Measurements from ENCODE around the gene SVOPL. TPM values are rescaled to one million over a fixed set of nuclear protein-coding genes. Genes with fewer than 3 reads are reported as not detected.

The SVOPL gene
- total RNA-seq, 4 donors from 2014 or later = 4.1 to 4.6 TPM; not detected in 2

DNA sequence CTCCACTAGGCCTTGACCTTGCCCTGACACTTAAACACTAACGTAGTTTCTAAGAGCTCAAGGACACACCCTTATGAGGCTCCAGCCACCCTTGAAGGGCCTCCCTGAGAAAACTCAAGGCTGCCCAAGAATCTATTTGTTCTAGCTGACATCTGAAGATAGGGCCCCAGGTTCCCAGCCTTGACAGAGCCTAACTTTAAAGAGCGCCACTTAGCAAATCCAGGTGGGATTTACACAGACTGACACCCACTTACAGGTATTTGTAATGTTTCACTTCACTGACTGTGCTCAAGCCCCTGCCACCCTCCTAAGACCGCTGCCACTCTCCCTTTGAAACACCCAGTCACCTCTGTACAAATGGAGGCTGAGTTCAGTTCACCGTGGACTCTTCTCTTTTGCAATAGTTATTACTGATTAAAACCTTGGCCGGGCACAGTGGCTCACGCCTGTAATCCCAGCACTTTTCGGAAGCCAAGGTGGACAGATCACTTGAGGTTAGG is 90.4 kb downstream of the SVOPL start:
- no peaks in the 10 kb centered on the region for H3K9me3 ChIP-seq
- in situ Hi-C loops (cut with MboI; ENCODE audit: low pct_ligation_motif_present in 1 of 4, low pct_unique_long_range_greater_than_20kb in 1 of 4, low sequenced_read_pairs in 3 of 4) = no loop called here

GRCh38 chr7:138608275-138608674 is 92.9 kb downstream of the SVOPL start:
- 28 to 61% methylated on average over 9 to 12 of the region's 12 CpGs for WGBS, 2 donors (ENCODE audit: low coverage in 1 of 2)
- H3K36me3 ChIP-seq = no peaks in the 10 kb centered on the region
- no peak for TF ChIP-seq POLR2A (IDR thresholded peaks at IDR 0.05)
- no peak for TF ChIP-seq POLR2AphosphoS5 (IDR thresholded peaks at IDR 0.05)
- TF ChIP-seq, protein P1, sequence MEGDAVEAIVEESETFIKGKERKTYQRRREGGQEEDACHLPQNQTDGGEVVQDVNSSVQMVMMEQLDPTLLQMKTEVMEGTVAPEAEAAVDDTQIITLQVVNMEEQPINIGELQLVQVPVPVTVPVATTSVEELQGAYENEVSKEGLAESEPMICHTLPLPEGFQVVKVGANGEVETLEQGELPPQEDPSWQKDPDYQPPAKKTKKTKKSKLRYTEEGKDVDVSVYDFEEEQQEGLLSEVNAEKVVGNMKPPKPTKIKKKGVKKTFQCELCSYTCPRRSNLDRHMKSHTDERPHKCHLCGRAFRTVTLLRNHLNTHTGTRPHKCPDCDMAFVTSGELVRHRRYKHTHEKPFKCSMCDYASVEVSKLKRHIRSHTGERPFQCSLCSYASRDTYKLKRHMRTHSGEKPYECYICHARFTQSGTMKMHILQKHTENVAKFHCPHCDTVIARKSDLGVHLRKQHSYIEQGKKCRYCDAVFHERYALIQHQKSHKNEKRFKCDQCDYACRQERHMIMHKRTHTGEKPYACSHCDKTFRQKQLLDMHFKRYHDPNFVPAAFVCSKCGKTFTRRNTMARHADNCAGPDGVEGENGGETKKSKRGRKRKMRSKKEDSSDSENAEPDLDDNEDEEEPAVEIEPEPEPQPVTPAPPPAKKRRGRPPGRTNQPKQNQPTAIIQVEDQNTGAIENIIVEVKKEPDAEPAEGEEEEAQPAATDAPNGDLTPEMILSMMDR (IDR thresholded peaks at IDR 0.05) = no peak
- TF ChIP-seq EP300 (IDR thresholded peaks at IDR 0.05; ENCODE audit: low read depth) = no peak
- in situ Hi-C loops (cut with MboI; ENCODE audit: low pct_ligation_motif_present in 1 of 4, low pct_unique_long_range_greater_than_20kb in 1 of 4, low sequenced_read_pairs in 3 of 4) = no loop called here
- no peaks in the 10 kb centered on the region for H3K27me3 ChIP-seq
- H3K9me3 ChIP-seq = no peaks in the 10 kb centered on the region
- intact Hi-C loops (cut with DNase I; ENCODE audit: low total_unique reads) = no loop called here
- H3K4me3 ChIP-seq = no peak overlapping the region
- peaks cover 0 to 3% (median 0%) of the 10 kb centered on the region in 4 donors for H3K4me1 ChIP-seq
- no peak overlapping the region for H3K27ac ChIP-seq
- no peak for DNase-seq

More for the DNA sequence above, 90.4 kb downstream of the SVOPL start:
- H3K36me3 ChIP-seq = no peaks in the 10 kb centered on the region
- no peak overlapping the region for H3K27ac ChIP-seq
- no peaks in the 10 kb centered on the region for H3K27me3 ChIP-seq
- peaks cover 0 to 3% (median 0%) of the 10 kb centered on the region in 4 donors for H3K4me1 ChIP-seq
- intact Hi-C loops (cut with DNase I; ENCODE audit: low total_unique reads) = no loop called here
- no peak overlapping the region for H3K4me3 ChIP-seq
- TF ChIP-seq POLR2AphosphoS5 (IDR thresholded peaks at IDR 0.05) = no peak
- TF ChIP-seq, protein P1 (IDR thresholded peaks at IDR 0.05) = no peak
- no peak for TF ChIP-seq POLR2A (IDR thresholded peaks at IDR 0.05)
- TF ChIP-seq EP300 (IDR thresholded peaks at IDR 0.05; ENCODE audit: low read depth) = no peak
- 80 to 83% methylated on average over 2 to 7 of the region's 7 CpGs for WGBS, 2 donors (ENCODE audit: low coverage in 1 of 2)
- no peak for DNase-seq

DNA sequence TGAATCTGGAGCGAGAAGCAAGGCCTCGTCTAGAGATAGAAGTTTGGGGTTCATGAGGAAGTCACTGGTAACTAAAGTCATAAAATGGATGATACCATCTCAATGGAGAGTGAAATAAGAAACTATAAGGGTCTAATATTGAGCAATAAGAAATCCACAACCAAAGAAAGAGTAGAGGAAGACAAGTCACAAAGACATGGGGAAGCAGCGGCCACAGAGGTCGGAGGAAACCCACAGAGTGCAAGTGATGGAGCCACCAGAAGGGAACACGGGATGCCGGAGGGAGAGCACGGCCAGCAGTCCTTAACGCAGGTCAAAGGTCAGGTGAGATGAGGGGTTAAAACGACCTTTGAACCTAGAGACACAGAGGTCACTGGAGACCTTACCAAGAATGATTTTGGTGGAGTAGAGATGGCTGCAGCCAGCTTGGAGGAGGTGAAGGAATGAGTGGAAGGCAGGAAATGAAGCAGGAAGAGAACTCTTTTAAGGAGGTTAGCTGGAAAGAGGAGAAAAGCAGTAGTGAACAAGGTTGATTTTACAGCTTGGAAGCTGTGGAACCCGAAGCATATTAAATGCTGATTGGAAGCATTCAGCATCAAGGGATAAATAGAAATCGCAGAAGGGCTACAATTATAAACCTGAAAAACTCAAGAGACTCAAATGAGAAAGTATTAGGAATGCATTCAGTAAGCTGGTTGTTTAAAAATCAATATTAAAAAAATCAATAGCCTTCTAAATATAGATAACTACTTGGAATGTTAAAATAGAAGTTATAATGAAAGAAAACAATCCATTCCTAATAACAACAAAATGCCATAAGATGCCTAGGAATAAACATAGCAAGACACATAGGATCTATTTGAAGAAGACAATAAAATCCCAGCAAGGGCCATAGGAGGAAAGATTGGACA is 93.7 kb downstream of the SVOPL start:
- in situ Hi-C loops (cut with MboI; ENCODE audit: low pct_ligation_motif_present in 1 of 4, low pct_unique_long_range_greater_than_20kb in 1 of 4, low sequenced_read_pairs in 3 of 4) (no loop called here), intact Hi-C loops (cut with DNase I; ENCODE audit: low total_unique reads) (no loop called here)
- Histone ChIP-seq H3K27ac (no peak overlapping the region), H3K4me1 (peaks cover 0 to 3% (median 0%) of the 10 kb centered on the region in 4 donors), H3K36me3 (no peaks in the 10 kb centered on the region), H3K4me3 (no peak overlapping the region), H3K27me3 (no peaks in the 10 kb centered on the region), H3K9me3 (no peaks in the 10 kb centered on the region)
- no peak for TF ChIP-seq POLR2AphosphoS5 (IDR thresholded peaks at IDR 0.05)
- TF ChIP-seq POLR2A (IDR thresholded peaks at IDR 0.05) = no peak
- TF ChIP-seq EP300 (IDR thresholded peaks at IDR 0.05; ENCODE audit: low read depth) = no peak
- TF ChIP-seq, protein P1 (IDR thresholded peaks at IDR 0.05) = no peak
- 78 to 89% methylated on average over 11 of the region's 11 CpGs for WGBS, 2 donors (ENCODE audit: low coverage in 1 of 2)
- no peak for DNase-seq

DNA sequence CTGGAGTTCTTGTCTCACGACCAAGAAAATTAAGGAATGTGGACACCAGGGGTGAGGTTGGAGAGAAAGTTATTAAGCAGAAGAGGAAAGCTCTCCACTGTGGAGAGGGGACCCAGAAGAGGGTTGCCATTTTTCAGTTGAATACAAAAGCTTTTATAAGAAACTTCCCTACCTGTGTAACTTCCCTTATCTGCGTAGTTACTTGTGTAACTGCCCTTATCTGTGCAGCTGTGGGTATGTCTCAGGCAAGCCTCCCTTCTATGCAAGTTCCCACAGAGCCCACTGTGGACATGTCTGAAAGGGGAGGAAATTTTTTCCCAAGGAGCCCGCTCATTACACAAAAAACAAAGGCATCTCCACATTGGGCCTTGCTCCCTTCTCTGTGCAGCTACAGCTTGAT is 94.9 kb downstream of the SVOPL start:
- Histone ChIP-seq H3K4me1 (peaks cover 0 to 3% (median 0%) of the 10 kb centered on the region in 4 donors), H3K27me3 (no peaks in the 10 kb centered on the region), H3K36me3 (no peaks in the 10 kb centered on the region), H3K4me3 (no peak overlapping the region), H3K27ac (no peak overlapping the region), H3K9me3 (no peaks in the 10 kb centered on the region)
- DNase-seq = no peak
- in situ Hi-C loops (cut with MboI; ENCODE audit: low pct_ligation_motif_present in 1 of 4, low pct_unique_long_range_greater_than_20kb in 1 of 4, low sequenced_read_pairs in 3 of 4) (no loop called here), intact Hi-C loops (cut with DNase I; ENCODE audit: low total_unique reads) (no loop called here)
- TF ChIP-seq POLR2A (IDR thresholded peaks at IDR 0.05) = no peak
- TF ChIP-seq POLR2AphosphoS5 (IDR thresholded peaks at IDR 0.05) = no peak
- no peak for TF ChIP-seq EP300 (IDR thresholded peaks at IDR 0.05; ENCODE audit: low read depth)
- TF ChIP-seq, protein P1 (IDR thresholded peaks at IDR 0.05) = no peak
- WGBS, 2 donors (ENCODE audit: low coverage in 1 of 2) = 88 to 100% methylated on average over 1 to 3 of the region's 3 CpGs

All from transverse colon (tissue), 4 donors.